NCI-H2107 (cell line): ENCODE data around the gene PDZD11.
"Not testable (repeated sequence)": the region's sequence is repeated elsewhere in the genome, so short reads cannot be mapped to it uniquely, and the experiment has no call there.

Experiments
- DNase-seq: peaks from one replicate; lab custom pipeline; 2025; lab: John Stamatoyannopoulos, UW

PDZD11 gene, protein sequence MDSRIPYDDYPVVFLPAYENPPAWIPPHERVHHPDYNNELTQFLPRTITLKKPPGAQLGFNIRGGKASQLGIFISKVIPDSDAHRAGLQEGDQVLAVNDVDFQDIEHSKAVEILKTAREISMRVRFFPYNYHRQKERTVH

DNA sequence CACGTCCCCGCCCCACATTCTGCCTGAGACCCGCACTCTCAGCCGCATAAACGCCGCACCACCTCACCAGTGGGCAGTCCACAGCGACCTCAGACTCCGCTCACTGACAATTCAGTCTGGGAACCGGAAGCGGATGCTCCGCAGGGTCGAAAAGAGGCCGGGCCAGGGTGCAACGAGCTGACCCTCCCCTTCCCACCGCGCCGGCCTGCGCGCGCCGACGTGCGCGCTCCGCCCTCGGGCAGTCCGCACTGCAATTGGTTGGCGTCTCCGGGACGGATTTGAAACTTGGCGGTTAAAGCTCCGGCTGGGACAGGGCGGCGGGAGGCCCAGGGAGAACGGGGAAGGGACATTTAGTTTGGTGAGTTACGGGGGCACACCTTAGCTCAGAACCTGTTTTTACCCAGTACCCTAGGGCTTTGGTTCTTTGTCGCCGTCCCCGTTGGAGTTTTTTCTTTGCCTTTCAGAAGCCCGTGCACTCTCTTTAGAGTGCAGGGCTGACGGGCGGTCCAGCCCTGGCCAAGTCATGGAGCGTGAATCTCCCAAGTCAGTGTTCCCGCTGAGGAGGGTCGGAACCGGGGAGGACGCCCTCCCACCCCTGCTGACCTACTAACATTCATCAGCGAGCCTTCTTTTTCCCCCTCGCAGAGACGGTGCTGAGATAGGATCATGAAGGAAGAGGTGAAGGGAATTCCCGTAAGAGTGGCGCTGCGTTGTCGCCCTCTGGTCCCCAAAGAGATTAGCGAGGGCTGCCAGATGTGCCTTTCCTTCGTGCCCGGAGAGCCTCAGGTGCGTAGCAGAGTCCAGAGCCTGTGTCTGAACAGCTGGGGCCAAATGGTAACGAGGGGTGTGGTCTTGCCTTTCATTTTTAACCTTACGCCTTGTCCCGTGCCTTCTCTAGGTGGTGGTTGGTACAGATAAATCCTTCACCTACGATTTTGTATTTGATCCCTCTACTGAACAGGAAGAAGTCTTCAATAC is at the start of gene PDZD11, which contains the start of gene KIF4A:
PDZD11 (minus strand) TSS at position 135 of the 978 bp plus-strand sequence. CDS start 586 bp downstream, outside the sequence.
KIF4A (plus strand) TSS at position 312 of the 978 bp plus-strand sequence; CDS start at position 667, 355 bp downstream.
- peak; percentile 64 for DNase-seq

DNA sequence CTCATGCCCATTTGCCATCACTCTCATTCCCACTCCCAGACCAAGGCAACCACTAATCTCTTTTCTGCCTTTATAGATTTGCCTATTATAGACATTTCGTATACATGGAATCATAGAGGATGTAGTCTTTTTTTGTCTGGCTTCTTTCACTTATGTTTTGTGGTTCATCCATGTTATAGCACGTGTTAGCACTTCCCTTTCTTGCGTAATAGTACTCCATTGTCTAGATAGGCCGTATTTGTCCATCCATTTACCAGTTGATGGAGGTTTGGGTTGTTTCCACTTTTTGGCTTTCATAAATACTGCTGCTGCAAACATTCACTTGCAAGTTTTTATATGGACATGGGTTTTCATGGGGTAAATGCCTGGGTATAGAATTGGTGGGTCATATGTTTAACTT is 48.6 kb upstream of the PDZD11 start:
- no peak for DNase-seq

DNA sequence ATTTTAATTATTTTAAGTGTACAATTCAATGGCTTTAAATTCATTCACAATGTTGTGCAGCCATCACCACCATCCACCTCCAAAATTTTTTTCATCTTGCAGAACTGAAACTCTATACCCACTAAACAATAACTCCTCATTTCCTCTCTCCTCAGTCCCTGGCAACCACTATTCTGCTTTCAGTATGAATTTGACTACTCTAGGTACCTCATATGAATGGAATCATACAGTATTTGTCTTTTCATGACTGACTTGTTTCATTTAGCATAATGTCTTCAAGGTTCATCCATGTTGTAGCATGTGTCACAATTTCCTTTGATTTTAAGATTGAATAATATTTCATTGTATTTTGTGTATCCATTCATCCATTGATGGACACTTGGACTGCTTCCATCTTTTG is 47.0 kb upstream of the PDZD11 start:
- no peak for DNase-seq

DNA sequence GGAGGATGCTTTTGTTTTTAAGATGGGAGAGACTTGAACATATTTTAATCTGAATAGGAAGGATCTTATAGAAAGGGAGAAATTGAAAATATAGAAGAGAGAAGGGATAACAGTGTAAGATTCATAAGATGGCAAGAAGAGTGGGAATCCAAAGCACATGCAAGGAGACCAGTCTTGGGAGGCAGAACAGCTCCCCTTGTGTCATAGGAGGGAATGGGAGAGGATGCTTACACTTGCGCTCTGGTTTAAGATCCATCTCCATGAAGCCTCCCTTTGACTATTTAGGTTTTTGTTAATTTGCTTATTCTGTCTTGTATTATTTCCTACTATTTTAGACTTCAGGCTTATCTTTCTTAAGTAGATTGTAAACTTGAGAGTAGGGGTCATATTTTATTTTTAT is 42.9 kb upstream of the PDZD11 start:
- no peak for DNase-seq

DNA sequence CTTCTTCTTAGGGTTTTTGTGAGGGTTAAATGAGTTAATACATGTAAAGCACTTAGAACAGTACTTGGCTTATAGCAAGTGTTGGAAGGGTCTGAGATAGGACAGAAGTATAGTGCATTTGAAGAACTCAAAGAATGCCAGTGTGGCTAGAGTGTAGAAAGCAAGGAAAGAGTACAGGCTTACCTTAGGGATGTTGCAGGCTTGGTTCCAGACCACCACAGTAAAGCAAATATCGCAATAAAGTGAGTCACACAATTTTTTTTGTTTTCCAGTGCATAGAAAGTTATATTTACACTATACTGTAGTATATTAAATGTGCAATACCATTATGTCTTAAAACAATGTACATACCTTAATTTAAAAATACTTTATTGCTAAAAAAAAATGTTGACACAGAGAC is 41.4 kb upstream of the PDZD11 start:
- no peak for DNase-seq

DNA sequence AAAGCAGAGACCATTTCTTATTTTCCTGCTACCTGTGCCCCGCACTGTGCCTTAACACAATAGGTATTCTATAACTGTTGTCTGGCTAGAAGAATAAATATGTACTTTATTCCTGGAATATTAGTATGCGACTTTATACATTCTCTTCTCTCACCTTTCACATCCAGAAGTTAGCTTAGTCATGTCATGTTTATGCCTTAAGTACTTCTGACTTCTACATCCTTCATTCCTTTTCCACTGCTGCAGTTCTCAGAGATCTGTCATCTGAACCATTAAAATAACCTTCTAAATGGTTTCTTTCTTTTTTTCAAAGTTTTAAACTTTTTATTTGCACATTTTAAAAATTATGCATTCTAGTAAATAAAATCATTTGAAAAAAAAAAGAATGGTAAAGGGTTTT is 34.6 kb upstream of the PDZD11 start:
- DNase-seq: no peak

DNA sequence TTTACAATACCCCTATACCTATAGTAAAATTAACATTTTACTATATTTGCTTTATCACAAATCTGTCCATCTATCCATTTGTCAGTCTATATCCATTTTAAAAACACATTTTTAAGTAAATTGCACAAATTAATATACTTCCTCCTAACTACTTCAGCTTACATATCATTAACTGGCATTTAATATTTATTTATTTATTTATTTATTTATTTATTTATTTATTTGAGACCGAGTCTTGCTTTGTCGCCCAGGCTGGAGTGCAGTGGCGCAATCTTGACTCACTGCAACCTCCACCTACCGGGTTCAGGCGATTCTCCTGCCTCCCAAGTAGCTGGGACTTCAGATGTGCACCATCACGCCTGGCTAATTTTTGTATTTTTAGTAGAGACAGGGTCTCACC is 33.9 kb upstream of the PDZD11 start:
- not testable (repeated sequence) for DNase-seq

DNA sequence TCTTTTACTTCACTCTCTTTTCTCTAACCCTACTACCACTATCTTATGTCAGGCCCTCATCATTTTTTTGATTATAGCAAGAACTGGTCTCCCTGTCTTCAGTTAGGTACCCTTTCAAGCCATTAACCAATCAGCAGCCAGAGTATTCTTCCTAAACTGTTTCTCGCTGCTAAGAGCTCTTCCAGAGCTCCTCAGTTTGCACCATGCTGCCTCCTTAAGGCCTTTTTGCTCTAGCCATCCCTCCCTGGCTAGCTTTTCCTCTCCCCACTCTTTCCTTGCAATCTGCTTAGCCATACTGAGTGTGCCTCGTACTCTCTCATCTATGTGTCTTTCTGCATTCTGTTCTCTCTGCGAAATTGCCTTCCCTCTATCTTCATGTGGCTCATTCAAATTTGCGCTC is 33.1 kb upstream of the PDZD11 start:
- no peak for DNase-seq

DNA sequence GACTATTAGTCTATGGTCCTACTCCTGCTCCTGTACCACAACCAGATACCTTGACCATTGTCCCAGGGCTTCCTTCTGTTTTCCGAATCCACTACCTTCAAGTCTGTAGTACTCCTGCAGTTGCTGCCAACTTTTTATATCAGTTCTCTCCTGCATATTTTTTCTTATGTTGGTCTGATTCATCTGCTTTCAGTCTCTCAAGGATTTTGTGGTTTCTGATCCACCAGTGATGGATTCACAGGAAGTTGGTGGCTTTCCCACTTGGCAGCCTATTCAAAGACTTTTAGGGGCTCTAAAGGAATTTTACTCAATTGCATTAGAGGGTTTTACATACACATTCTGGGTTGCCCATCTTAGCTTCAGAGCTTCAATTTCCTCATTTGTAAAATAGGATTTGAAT is 23.8 kb upstream of the PDZD11 start:
- no peak for DNase-seq

DNA sequence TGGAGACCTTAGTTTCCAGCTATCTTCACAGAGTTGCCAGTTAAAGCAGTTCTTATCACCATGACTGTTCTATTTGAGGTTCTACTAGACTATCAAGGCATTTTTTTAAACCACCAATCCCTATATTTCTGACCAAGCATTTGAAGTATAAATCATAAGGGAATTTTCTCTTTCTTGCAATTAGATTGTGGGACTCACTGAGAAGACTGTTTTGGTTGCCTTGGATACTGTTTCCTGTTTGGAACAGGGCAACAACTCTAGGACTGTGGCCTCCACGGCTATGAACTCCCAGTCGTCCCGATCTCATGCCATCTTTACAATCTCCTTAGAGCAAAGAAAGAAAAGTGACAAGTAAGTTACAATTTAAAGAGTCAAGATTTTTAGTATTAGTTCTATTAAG is 12.0 kb upstream of the PDZD11 start:
- no peak for DNase-seq

DNA sequence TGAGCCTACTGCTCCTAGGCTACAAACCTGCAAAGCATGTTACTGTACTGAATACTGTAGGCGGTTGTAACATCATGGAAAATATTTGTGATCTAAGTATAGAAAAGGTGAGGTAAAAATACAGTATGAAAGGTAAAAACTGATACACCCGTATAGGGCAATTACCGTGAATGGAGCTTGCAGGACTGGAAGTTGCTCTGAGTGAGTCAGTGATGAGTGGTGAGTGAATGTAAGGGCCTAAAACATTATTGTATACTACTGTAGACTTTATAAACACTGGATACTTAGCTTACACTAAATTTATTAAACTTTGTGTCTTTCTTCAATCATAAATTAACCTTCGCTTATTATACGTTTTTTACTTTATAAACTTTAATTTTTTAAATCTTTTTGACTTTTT is 3.9 kb upstream of the PDZD11 start:
- DNase-seq: no peak

DNA sequence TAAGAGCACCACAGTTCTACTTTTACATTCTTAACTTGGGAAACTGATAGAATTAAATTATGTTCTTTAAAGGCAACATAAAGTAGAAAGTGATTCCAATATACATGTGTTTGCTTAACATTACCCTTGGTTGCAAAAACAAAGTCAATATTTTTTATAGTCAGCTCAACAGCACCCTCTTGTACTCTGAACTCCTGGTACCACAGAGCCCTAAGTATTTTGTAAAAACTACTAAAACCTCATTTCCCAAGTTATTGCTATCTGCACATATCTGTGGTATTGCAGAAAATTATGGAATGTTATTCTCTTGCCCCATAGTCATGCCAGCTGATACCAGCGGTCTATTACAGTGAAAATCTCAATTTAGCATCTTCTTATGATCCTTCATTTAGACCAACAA is 3.1 kb upstream of the PDZD11 start:
- DNase-seq: no peak

DNA sequence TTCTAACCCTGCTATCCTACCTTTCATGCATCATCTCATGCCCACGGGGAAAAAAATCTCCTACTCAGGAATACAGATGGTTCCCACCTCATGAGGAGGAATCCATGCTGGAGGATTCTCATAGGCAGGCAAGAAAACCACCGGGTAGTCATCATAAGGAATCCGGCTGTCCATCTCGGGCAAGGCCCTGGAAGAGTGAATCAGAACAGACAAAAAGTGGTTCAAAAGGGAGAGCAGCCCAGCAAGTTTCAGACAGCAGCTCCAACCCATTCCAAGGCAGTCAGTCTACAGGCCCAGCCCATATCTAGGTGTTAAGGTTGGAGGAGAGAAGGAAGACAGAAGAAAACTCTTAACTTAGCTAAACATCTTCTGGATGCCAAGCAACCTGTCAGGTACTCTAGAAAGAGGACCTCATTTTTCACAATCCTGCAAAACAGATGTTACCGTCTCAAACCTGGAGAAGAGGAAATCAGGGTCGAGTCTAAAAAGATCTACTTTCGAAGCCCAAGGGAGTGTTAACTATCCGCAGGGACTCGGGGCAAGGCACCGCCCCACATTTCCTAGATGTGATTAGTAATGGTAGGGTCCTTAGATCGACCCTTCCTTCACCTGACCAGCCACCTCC is 447 bp downstream of the PDZD11 start:
- no peak for DNase-seq

DNA sequence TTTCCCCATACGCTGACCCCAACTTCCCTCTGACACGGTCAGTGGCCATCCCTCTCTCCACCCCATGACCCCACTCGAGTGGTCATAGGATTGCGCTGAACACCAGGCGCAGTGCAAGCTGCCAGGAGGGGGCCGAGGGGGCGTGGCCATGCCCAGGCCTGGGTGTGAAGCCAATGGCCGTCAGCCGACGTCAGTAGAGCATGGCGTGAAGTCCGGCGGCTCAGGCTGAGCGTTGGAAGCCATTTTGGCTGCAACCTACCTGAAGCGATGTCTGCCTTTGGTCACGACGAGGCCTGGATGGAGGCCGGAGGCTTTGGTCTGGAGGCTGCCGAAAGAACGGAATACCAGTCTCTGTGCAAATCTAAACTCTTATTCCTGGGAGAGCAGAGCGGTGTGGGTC is 7.8 kb downstream of the PDZD11 start, which contains the start of gene RAB41:
RAB41 (plus strand) TSS at position 222 of the 400 bp plus-strand sequence; CDS start at position 268, 46 bp downstream.
- no peak for DNase-seq

DNA sequence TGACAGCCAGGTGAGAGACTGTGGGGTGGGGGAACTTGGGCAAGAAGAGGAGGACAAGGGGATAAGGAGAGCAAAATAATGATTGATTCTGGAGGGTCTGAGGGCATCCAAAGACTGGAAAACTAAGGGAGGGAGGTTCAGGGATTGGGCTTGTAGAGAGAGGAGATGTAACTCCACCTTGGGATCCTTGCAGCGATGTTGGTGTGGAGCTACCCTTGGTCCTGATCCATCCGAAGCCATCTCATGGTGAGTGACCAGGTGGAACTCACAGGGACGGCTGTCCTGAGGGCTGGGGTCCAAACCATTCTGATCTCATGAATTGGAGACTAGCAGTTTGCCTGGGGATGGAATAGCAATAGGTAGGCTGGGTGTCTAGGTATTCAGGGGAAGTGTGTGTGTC is 9.2 kb downstream of the PDZD11 start:
- DNase-seq: no peak

DNA sequence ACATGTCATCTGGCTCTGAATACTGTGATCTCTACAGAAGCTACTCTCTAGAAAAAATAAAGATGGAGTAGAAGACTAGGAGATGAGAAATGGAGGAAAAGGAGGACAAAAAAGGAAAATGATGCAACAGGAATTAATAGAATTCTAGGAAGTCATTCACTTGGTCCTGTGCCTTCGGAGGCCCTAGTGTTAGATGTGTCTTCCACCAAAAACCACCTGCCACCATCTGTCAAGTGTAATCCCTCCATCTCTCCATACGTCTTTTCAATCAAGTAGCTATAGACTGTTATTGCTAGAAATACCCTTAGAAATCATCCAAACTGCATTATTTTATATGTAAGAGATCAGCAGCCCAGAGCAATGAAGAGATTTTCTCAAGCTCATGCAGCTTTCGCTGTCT is 10.6 kb downstream of the PDZD11 start:
- no peak for DNase-seq

DNA sequence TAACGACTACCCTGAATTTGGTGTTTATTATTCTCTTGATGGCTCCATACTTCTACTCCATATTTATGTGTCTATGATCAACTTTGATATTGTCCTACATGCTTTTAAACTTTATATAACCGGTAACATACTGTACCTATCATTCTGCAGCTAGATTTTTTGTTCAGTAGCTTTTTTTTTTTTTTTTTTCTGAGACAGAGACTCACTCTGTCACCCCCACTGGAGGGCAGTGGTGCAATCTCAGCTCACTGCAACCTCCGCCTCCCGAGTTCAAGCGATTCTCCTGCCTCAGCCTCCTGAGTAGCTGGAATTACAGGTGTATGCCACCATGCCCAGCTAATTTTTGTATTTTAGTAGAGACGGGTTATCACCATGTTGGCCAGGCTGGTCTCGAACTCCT is 15.7 kb downstream of the PDZD11 start:
- not testable (repeated sequence) for DNase-seq

DNA sequence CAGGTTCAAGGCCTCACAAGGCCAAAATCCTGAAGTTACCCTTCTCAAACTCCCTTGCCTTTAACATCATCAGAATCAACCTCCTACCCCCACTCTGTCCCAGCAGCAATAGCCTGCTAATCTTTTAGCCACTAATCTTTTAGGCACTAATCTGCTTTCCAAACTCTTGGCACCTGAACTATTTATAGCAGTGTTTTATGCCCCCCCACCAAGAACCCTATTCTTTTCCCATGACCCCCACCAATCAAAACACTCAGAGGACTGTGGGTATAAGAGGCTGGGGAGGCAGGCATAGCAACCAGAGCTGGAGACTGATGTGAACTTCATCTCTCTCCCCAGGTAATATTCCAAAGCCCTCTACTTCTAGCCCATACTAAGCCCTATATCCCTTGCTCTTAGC is 21.7 kb downstream of the PDZD11 start, which contains the start of gene ARR3:
ARR3 (plus strand) TSS at position 301 of the 400 bp plus-strand sequence. CDS start 1,052 bp downstream, outside the sequence.
- DNase-seq: no peak

DNA sequence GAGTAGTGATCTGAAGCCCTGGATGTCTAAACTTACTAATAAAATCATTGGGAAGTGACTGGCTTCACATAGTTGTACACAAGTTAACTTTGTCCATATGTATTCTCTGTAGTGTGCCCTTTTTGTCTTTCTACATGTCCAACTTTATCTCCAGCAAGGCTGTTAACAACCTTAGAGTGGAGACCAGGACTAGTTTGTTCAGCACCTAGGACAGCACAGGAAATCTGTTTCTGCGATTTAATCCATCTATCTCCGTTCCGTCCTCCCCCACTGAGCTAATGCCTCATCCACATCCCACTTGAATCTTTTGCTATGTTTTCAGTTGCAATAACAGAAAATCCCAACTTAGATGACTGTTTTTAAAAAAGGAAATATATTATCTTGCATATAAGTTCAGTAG is 24.9 kb downstream of the PDZD11 start:
- DNase-seq: no peak

DNA sequence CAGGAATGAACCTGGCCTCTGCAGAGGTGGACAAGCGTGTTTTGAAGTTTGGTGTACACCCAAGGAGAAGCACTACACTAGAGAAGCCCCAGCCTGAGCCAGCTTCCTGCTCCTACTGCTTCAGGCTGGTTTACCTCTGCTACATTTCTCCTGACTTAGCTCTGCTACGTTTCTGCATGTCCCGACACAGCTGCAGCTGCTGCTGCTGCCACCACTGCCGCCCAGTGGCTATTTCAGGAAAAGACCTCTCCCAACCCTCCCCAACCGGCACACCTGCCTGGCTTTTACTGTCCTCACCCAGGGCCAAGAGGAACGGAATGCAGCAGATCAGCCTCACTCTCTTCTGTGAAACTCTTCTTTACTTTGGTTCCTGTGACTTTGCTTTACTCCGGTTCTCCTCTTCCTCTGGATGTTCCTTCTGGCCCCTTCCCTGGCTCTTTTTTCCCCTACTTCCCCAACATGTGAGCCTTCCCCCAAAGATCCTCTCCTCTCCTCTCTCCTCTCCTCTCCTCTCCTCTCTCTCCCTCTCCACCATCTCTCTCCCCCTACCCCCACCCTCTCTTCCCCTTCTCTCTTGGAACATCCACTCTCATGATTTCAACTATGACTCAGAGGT is 26.7 kb downstream of the PDZD11 start:
- peak; percentile 10 for DNase-seq

DNA sequence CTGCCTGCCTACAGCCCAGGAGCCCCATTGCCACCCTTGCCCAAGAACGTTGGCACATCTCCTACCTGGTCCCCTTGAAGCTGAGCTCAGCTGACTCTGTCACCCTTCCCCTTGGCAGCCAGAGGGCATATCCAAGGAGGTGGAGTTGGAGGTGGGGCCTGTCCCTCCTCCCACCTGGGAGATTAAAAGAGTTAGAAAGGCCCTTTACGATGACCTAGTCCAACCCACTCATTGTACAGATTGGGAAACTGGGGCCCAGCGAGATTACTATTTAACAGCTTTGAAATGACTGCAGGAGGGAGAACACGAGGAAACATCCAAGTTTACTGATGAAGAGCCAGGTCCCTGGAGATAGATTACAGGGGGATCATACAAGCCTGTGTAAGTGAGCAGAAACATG is 29.6 kb downstream of the PDZD11 start, which contains the start of gene P2RY4:
P2RY4 (minus strand) TSS at position 101 of the 400 bp plus-strand sequence. CDS start 580 bp downstream, outside the sequence.
- no peak for DNase-seq
